Upper lobe of right lung (tissue), 1 donor: ENCODE measurements around the gene GREB1. TPM values are rescaled to one million over a fixed set of nuclear protein-coding genes. Genes with fewer than 3 reads are reported as not detected.

Source experiments
- ATAC-seq: fragments of 200-7000 bp; cut with Tn5 transposase; one replicate; pipeline ENCODE4 v1.9.1; 2020; ENCODE audit warnings: mild to moderate bottlenecking, moderate library complexity
- DNase-seq: peaks from one replicate; pipeline ENCODE4 v3.0.0-alpha.2; 2020
- H3K27ac ChIP-seq: fragments of 200-600 bp; one replicate; pipeline ENCODE4 v1.8.0; 2022
- H3K27me3 ChIP-seq: fragments of 200-600 bp; one replicate; pipeline ENCODE4 v1.8.0; 2022; ENCODE audit warnings: mild to moderate bottlenecking
- H3K36me3 ChIP-seq: fragments of 200-600 bp; one replicate; pipeline ENCODE4 v1.8.0; 2022
- H3K4me1 ChIP-seq: fragments of 200-600 bp; one replicate; pipeline ENCODE4 v1.8.0; 2022
- H3K4me3 ChIP-seq: fragments of 200-600 bp; one replicate; pipeline ENCODE4 v1.8.0; 2022; ENCODE audit warnings: mild to moderate bottlenecking
- H3K9me3 ChIP-seq: fragments of 200-600 bp; one replicate; pipeline ENCODE4 v1.8.0; 2022
- CTCF ChIP-seq: fragments of 200-600 bp; IDR thresholded peaks from one replicate; pipeline ENCODE4 v1.8.0; 2022; ENCODE audit warnings: antibody characterized with exemption
- intact Hi-C: fragments of 100-400 bp; cut with DNase I; formaldehyde crosslinking; loops from one replicate; pipeline ENCODE4 v1.11.0; 2022
- total RNA-seq: library from RNA; stranded (reverse); fragmentation: NEBNext Ultra II Directional; extraction: Animal tissue kit (Norgen Biotek cat#: 25700); gene quantifications from one replicate; pipeline ENCODE4 v1.2.1, GENCODE V29; 2021
- donor health status: DM: no; HTN: yes; CAD: no; lungs with severe emphysema.

GREB1 gene
- total RNA-seq, 1 donor from 2014 or later, result 0.90 TPM

- H3K27ac ChIP-seq, result no peak overlapping the region
- no peaks in the 10 kb centered on the region for H3K27me3 ChIP-seq
- no peak for ATAC-seq
- no peak for DNase-seq
- no peak for TF ChIP-seq CTCF
- no peak overlapping the region for H3K4me3 ChIP-seq
- no peaks in the 10 kb centered on the region for H3K4me1 ChIP-seq
- H3K36me3 ChIP-seq, result no peaks in the 10 kb centered on the region
- intact Hi-C loops, result no loop called here
- H3K9me3 ChIP-seq, result peaks cover 4% of the 10 kb centered on the region
Measured at GRCh38 chr2:11516984-11517648, 16.7 kb upstream of the GREB1 start.

- Histone ChIP-seq H3K4me1 (no peaks in the 10 kb centered on the region), H3K27ac (no peak overlapping the region), H3K36me3 (no peaks in the 10 kb centered on the region), H3K4me3 (no peak overlapping the region), H3K27me3 (no peaks in the 10 kb centered on the region), H3K9me3 (peaks cover 4% of the 10 kb centered on the region)
- no peak for TF ChIP-seq CTCF
- ATAC-seq (no peak), DNase-seq (no peak)
- intact Hi-C loops, result no loop called here
Measured at GRCh38 chr2:11517906-11518305, 15.9 kb upstream of the GREB1 start.

GRCh38 chr2:11520092-11520693, 13.7 kb upstream of the GREB1 start:
- Histone ChIP-seq H3K4me3 (no peak overlapping the region), H3K27me3 (no peaks in the 10 kb centered on the region), H3K36me3 (no peaks in the 10 kb centered on the region), H3K4me1 (no peaks in the 10 kb centered on the region), H3K9me3 (peaks cover 4% of the 10 kb centered on the region), H3K27ac (no peak overlapping the region)
- ATAC-seq, result no peak
- intact Hi-C loops, result no loop called here
- TF ChIP-seq CTCF, result no peak
- DNase-seq, result no peak

- Histone ChIP-seq H3K36me3 (no peaks in the 10 kb centered on the region), H3K27ac (no peak overlapping the region), H3K4me3 (no peak overlapping the region), H3K9me3 (peaks cover 4% of the 10 kb centered on the region), H3K4me1 (no peaks in the 10 kb centered on the region), H3K27me3 (no peaks in the 10 kb centered on the region)
- ATAC-seq (no peak), DNase-seq (no peak)
- intact Hi-C loops, result no loop called here
- no peak for TF ChIP-seq CTCF
Measured at GRCh38 chr2:11521775-11522174, 12.1 kb upstream of the GREB1 start.

GRCh38 chr2:11524470-11524869, 9.4 kb upstream of the GREB1 start:
- intact Hi-C loops, result no loop called here
- no peak for TF ChIP-seq CTCF
- no peaks in the 10 kb centered on the region for H3K36me3 ChIP-seq
- H3K4me1 ChIP-seq, result no peaks in the 10 kb centered on the region
- H3K9me3 ChIP-seq, result peaks cover under 1% of the 10 kb centered on the region
- no peak for DNase-seq
- no peak overlapping the region for H3K4me3 ChIP-seq
- H3K27me3 ChIP-seq, result peaks cover 13% of the 10 kb centered on the region
- H3K27ac ChIP-seq, result no peak overlapping the region
- ATAC-seq, result no peak
